SJCRH30 (cell line): Measurements from ENCODE around the gene HSPA4. TPM values are rescaled to one million over a fixed set of nuclear protein-coding genes. Genes with fewer than 3 reads are reported as not detected.
A peak's percentile ranks its signal among the peaks of the same experiment; 100 is the strongest.

Experiments used
- DNase-seq, 2 experiments: peaks; one replicate each; pipeline ENCODE4 v3.0.0-alpha.2; 2015 to 2020
- H3K27ac ChIP-seq: fragments of 250-450 bp; sonication (Bioruptor Pico); 2 replicates; pipeline ENCODE4 v1.5.1; 2020; ENCODE audit warnings: mild to moderate bottlenecking, moderate library complexity
- H3K27me3 ChIP-seq: fragments of 250-450 bp; sonication (Bioruptor Pico); 2 replicates; pipeline ENCODE4 v1.5.1; 2020; ENCODE audit warnings: mild to moderate bottlenecking, moderate library complexity
- H3K36me3 ChIP-seq: fragments of 250-450 bp; sonication (Bioruptor Pico); 2 replicates; pipeline ENCODE4 v1.5.1; 2020; ENCODE audit warnings: mild to moderate bottlenecking, moderate library complexity
- H3K4me1 ChIP-seq: fragments of 250-450 bp; sonication (Bioruptor Pico); 2 replicates; pipeline ENCODE4 v1.5.1; 2020; ENCODE audit warnings: mild to moderate bottlenecking, moderate library complexity
- H3K4me3 ChIP-seq: fragments of 250-450 bp; sonication (Bioruptor Pico); 2 replicates; pipeline ENCODE4 v1.5.1; 2020; ENCODE audit warnings: mild to moderate bottlenecking, moderate library complexity
- H3K9me3 ChIP-seq: fragments of 250-450 bp; sonication (Bioruptor Pico); replicated peaks from 2 replicates; pipeline ENCODE4 v1.5.1; 2020; ENCODE audit warnings: mild to moderate bottlenecking, moderate library complexity
- total RNA-seq: library from RNA; depleted of rRNA; stranded (reverse); fragments of >200 nt; shearing (Covaris generic); gene quantifications from 2 replicates; pipeline ENCODE4 v1.2.3, GENCODE V29; 2014; rRNA removed

The HSPA4 gene
- total RNA-seq, 1 experiment from 2014 or later, result 173 TPM

DNA sequence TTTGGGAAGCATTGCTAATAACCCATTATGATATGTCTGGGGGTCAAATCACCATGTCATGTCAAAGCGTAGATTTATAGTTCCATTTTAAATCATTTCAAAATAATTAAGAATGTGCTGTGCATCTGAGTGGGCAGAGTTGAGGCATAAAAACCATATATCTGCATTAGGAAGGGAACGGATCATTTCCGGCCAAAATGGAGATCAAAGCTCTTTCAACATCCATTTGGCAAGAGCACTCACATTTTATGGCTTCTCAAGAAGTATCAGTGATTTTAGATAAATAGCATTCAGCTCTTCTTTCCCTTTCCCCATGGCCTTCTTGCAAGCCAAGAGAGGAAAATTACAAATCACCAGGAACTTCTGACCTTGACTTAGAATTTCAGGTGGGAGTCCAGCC lies 89.9 kb downstream of the HSPA4 start:
- Histone ChIP-seq H3K9me3 (no peaks in the 10 kb centered on the region), H3K36me3 (no peaks in the 10 kb centered on the region), H3K4me3 (no peak overlapping the region), H3K27me3 (no peaks in the 10 kb centered on the region), H3K27ac (no peak overlapping the region), H3K4me1 (no peaks in the 10 kb centered on the region)
- no peak for DNase-seq

DNA sequence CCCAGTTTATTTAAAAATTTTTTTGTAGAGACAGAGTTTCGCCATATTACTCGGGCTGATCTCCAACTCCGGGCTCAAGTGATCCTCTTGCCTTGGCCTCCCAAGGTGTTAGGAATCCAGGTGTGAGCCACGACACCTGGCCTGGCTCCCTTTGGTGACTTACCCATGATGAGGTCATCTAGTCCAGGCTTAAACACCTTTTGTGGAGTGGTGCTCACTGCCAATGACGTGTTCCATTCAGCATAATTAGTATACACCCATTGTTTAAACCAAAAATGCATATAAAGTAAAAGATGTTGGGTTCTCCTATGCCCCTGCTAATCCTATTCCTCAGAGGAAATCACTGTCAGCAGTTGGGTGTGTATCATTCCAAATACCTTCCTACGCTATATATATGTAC lies 91.0 kb downstream of the HSPA4 start:
- H3K9me3 ChIP-seq, result no peaks in the 10 kb centered on the region
- no peak overlapping the region for H3K27ac ChIP-seq
- H3K4me3 ChIP-seq, result no peak overlapping the region
- no peak for DNase-seq
- no peaks in the 10 kb centered on the region for H3K36me3 ChIP-seq
- peaks cover 6% of the 10 kb centered on the region for H3K4me1 ChIP-seq
- H3K27me3 ChIP-seq, result no peaks in the 10 kb centered on the region

DNA sequence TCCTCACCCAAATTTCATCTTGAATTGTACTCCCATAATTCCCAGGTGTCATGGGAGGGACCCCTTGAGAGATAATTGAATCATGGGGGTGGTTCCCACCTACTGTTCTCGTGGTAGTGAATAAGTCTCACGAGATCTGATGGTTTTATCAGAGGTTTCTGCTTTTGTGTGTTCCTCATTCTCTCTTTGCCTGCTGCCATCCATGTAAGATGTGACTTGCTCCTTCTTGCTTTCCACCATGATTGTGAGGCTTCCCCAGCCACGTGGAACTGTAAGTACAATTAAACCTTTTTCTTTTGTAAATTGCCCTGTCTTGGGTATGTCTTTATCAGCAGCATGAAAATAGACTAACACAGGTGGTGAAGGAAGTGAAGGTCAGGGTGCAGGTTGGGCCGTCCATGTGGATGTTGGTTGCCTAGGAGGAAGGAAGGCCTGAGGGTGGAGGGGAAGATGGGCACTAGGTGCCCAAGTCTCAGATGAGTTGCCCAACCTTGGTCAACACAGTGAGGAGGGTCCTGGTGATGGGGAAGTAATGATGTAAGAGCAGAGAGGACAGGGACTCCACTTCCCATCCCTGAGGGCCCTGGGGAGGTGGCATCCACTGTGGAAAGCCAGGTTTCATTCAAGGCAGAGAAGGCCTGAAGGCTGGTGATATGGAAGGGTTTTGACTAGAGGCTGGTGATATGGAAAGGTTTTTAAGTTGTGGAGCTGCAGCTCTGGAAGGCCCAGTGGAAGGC lies 92.6 kb downstream of the HSPA4 start:
- no peak for DNase-seq
- Histone ChIP-seq H3K36me3 (no peaks in the 10 kb centered on the region), H3K4me3 (no peak overlapping the region), H3K9me3 (no peaks in the 10 kb centered on the region), H3K27ac (no peak overlapping the region), H3K4me1 (peaks cover 15% of the 10 kb centered on the region), H3K27me3 (no peaks in the 10 kb centered on the region)

GRCh38 chr5:133145436-133146170 lies 93.8 kb downstream of the HSPA4 start:
- Histone ChIP-seq H3K4me1 (peaks cover 21% of the 10 kb centered on the region), H3K36me3 (no peaks in the 10 kb centered on the region), H3K9me3 (no peaks in the 10 kb centered on the region), H3K27ac (no peak overlapping the region), H3K4me3 (no peak overlapping the region), H3K27me3 (no peaks in the 10 kb centered on the region)
- no peak for DNase-seq

GRCh38 chr5:133147411-133147810 lies 95.6 kb downstream of the HSPA4 start:
- no peaks in the 10 kb centered on the region for H3K27me3 ChIP-seq
- peaks cover 21% of the 10 kb centered on the region for H3K4me1 ChIP-seq
- no peak overlapping the region for H3K27ac ChIP-seq
- DNase-seq, result peak; percentile 75 to 80
- H3K9me3 ChIP-seq, result no peaks in the 10 kb centered on the region
- no peak overlapping the region for H3K4me3 ChIP-seq
- no peaks in the 10 kb centered on the region for H3K36me3 ChIP-seq

DNA sequence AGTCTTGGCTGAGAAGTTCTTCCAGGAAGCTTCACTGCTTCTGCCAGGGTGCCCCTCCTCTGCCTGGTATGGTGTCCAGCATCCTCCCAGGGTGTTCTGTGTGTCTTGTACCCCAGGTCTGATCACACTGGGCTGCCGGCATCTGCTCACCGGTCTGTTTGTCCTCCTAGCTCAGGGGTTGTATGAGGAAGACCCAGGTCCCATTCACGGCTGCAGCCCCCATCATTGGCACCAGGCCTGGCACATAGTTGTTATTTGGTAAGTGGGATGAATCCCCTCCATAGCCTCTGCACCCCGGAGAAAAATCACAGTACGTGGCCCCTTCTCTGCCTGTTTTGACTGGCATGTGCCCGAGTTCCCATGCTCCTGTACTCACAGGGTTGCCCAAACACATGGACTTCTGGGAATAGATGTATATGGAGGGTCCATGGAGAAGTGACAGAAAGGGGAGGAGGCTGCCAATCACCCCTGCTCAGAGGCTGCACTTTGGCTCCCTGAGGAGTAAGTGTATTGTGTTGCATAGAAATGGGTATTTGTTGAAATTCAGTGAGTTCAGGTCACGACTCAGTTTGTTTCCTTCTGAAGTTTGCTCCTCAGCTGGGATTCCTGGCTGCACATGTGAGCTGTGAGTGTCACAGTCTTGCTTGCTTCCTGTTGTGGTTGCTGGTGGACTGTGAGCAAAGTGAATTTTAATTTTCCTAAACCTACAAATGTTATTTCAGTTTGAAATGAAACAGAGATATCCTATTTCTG lies 96.2 kb downstream of the HSPA4 start:
- H3K27me3 ChIP-seq, result no peaks in the 10 kb centered on the region
- H3K36me3 ChIP-seq, result no peaks in the 10 kb centered on the region
- H3K27ac ChIP-seq, result no peak overlapping the region
- DNase-seq, result no peak
- no peaks in the 10 kb centered on the region for H3K9me3 ChIP-seq
- peaks cover 21% of the 10 kb centered on the region for H3K4me1 ChIP-seq
- H3K4me3 ChIP-seq, result no peak overlapping the region

DNA sequence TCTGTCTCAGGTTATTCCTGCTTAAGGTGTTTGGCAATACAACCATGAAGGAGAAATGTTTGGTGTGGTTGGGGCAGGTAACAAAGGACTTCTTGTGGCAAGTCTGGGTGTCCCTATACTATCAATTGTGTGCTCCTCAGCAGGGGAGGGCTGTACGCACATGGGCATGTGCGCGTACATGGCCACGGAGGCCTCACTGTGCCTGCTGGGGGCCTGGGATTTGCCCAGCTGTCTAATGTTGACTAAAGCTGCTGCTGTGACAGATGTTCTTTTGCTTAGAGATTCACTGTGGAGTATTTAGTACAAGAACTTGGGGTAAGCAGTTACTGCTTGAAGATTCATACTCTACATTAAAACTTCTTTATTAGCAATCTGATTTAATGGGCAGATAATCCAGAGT lies 97.5 kb downstream of the HSPA4 start:
- Histone ChIP-seq H3K27ac (no peak overlapping the region), H3K36me3 (no peaks in the 10 kb centered on the region), H3K4me1 (peaks cover 21% of the 10 kb centered on the region), H3K27me3 (no peaks in the 10 kb centered on the region), H3K4me3 (no peak overlapping the region), H3K9me3 (no peaks in the 10 kb centered on the region)
- peak; percentile 58 to 73 for DNase-seq

GRCh38 chr5:133150909-133151544 lies 99.2 kb downstream of the HSPA4 start:
- H3K27ac ChIP-seq, result no peak overlapping the region
- no peaks in the 10 kb centered on the region for H3K36me3 ChIP-seq
- no peak overlapping the region for H3K4me3 ChIP-seq
- no peaks in the 10 kb centered on the region for H3K27me3 ChIP-seq
- H3K9me3 ChIP-seq, result no peaks in the 10 kb centered on the region
- DNase-seq, result no peak
- peaks cover 21% of the 10 kb centered on the region for H3K4me1 ChIP-seq

- DNase-seq, result no peak
- H3K27ac ChIP-seq, result no peak overlapping the region
- peaks cover 6% of the 10 kb centered on the region for H3K4me1 ChIP-seq
- no peaks in the 10 kb centered on the region for H3K36me3 ChIP-seq
- H3K27me3 ChIP-seq, result no peaks in the 10 kb centered on the region
- H3K4me3 ChIP-seq, result no peak overlapping the region
- no peaks in the 10 kb centered on the region for H3K9me3 ChIP-seq
Measured at GRCh38 chr5:133154274-133155075, 102.7 kb downstream of the HSPA4 start.

DNA sequence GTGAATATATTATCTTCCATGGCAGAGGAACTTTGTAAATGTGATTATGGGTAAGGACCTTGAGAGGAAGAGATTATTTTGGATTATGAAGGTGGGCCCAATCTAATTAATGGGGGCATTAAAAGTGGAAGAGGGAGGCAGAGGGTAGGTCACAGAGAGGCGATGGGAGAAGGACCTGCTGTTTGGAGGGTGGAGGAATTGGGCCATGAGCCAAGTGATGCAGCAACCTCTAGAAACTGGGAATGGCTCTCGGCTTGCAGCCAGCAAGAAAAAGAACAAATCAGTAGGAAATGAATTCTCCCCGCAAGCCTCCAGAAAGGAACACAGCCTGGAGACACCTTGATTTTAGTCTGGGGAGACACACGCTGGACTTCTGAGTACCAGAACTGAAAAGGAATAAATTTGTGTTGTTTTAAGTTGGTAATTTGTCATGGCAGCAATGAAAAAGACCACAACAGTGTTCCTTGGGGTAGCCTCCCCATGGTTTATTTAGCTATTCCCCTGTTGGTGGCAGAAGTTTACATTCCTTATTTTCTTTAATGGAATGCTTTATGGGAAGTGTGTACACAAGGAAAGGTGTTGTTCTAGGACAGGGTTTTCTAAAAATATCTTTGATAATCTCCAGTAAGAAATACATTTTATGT lies 103.6 kb downstream of the HSPA4 start:
- H3K9me3 ChIP-seq, result no peaks in the 10 kb centered on the region
- DNase-seq, result peak in 1 of 2 experiments; percentile 28
- no peaks in the 10 kb centered on the region for H3K4me1 ChIP-seq
- H3K36me3 ChIP-seq, result no peaks in the 10 kb centered on the region
- no peak overlapping the region for H3K4me3 ChIP-seq
- no peaks in the 10 kb centered on the region for H3K27me3 ChIP-seq
- H3K27ac ChIP-seq, result no peak overlapping the region

Other genes with a start within 250 kb of the HSPA4 start
- gene SOWAHA, start 238.7 kb upstream of the HSPA4 start, total RNA-seq, result 0.02 and 0.08 TPM in 2 replicates
- gene SHROOM1, start 221.4 kb upstream of the HSPA4 start, total RNA-seq, result 1.6 and 2.5 TPM in 2 replicates
- 0.20 and 0.57 TPM in 2 replicates for gene GDF9, start 185.5 kb upstream of the HSPA4 start, total RNA-seq
- gene UQCRQ, start 185.4 kb upstream of the HSPA4 start, total RNA-seq, result 229 and 261 TPM in 2 replicates
- gene LEAP2, start 178.3 kb upstream of the HSPA4 start, total RNA-seq, result 1.2 and 1.6 TPM in 2 replicates
- gene AFF4, start 88.4 kb upstream of the HSPA4 start, total RNA-seq, result 45.2 and 51.0 TPM in 2 replicates
- gene ZCCHC10, start 25.5 kb upstream of the HSPA4 start, total RNA-seq, result 38.6 and 39.6 TPM in 2 replicates